ENCODE measurements around the gene CYP11A1. TPM values are rescaled to one million over a fixed set of nuclear protein-coding genes. Genes with fewer than 3 reads are reported as not detected.

Gene CYP11A1
- total RNA-seq, 1 donor from 2014 or later: not detected

DNA sequence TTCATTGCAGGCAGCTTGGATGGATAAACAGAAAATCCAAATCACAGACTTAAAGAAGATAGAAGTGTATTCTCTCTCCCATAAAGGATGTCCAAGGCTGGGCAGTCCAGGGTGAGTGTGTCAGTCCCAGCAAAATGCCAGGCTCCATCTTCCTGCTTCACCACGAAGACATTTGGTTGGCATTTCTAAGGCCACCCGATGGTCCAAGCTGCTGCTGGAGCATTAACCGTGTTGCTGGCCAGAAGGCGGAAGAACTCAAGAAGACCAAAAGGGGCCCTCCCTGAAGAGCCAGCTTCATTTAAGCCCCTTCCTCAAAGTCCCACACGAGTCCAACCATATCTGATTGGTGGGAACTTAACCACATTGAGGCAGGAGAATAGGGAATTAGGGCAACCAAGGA is 3.0 kb upstream of the CYP11A1 start:
- no peak overlapping the region for H3K4me3 ChIP-seq (ENCODE audit: low read depth, low read length)
- DNase-seq (ENCODE audit: low read depth) (no peak), FAIRE-seq (no peak)
- H3K27me3 ChIP-seq (ENCODE audit: control insufficient read depth, insufficient read depth, low read length): peaks cover 1% of the 10 kb centered on the region
- TF ChIP-seq, protein P1, sequence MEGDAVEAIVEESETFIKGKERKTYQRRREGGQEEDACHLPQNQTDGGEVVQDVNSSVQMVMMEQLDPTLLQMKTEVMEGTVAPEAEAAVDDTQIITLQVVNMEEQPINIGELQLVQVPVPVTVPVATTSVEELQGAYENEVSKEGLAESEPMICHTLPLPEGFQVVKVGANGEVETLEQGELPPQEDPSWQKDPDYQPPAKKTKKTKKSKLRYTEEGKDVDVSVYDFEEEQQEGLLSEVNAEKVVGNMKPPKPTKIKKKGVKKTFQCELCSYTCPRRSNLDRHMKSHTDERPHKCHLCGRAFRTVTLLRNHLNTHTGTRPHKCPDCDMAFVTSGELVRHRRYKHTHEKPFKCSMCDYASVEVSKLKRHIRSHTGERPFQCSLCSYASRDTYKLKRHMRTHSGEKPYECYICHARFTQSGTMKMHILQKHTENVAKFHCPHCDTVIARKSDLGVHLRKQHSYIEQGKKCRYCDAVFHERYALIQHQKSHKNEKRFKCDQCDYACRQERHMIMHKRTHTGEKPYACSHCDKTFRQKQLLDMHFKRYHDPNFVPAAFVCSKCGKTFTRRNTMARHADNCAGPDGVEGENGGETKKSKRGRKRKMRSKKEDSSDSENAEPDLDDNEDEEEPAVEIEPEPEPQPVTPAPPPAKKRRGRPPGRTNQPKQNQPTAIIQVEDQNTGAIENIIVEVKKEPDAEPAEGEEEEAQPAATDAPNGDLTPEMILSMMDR (IDR thresholded peaks at IDR 0.05; ENCODE audit: insufficient read depth, low read length, severe bottlenecking): no peak
- H3K36me3 ChIP-seq (ENCODE audit: control insufficient read depth, insufficient read depth, low read length): no peaks in the 10 kb centered on the region

DNA sequence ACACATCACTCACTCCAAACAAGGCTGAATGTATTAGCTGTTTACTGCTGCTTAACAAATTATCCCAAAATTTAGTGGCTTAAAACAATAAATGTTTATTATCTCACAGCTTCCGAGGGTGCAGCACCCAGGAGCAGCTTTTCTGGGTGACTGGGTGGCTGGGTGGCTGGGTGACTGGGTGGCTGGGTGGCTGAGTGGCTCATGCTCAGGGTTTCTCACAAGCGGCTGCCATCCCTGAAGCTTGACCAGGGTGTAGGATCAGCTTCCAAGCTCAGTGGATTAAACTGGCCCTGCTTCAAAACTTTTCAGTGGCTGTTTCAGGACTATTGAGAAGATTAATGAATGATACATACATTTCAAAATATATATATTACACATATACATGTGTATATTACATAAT is 2.3 kb upstream of the CYP11A1 start:
- H3K27me3 ChIP-seq (ENCODE audit: control insufficient read depth, insufficient read depth, low read length): peaks cover 1% of the 10 kb centered on the region
- no peak for DNase-seq (ENCODE audit: low read depth)
- no peak overlapping the region for H3K4me3 ChIP-seq (ENCODE audit: low read depth, low read length)
- TF ChIP-seq, protein P1 (IDR thresholded peaks at IDR 0.05; ENCODE audit: insufficient read depth, low read length, severe bottlenecking): no peak
- no peak for FAIRE-seq
- no peaks in the 10 kb centered on the region for H3K36me3 ChIP-seq (ENCODE audit: control insufficient read depth, insufficient read depth, low read length)

DNA sequence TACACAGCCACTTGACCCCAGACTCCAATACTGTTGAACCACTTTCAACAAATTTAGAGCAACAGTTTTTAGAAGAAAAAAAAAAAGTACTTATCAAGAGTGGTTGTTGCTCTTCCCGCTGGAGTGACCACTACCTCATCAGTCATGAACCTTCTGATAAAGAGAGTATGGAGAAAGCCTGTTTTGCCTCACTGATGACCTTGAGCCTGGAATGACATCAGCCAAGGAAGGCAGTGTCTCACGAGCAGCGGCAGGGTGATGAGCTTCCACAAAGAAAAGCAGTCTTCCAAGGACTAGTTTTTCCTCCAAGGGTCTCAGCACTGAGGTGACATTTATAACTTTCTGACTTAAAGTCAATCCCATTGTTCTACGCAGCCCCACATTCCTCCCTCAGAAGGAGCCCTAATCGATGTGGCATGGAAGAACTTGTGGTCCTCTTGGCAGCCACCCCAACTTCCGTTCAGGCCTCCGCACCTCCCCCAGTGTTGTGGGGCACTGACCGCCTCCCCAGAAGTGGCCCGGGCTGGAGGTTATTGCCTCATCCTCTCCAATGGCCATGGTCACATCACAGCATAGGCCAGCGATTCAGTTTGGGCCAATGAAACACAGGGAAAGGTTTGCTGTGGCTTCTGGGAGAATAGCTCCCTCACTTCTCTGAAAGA is 1.8 kb upstream of the CYP11A1 start:
- peaks cover 1% of the 10 kb centered on the region for H3K27me3 ChIP-seq (ENCODE audit: control insufficient read depth, insufficient read depth, low read length)
- no peak for DNase-seq (ENCODE audit: low read depth)
- H3K4me3 ChIP-seq (ENCODE audit: low read depth, low read length): no peak overlapping the region
- H3K36me3 ChIP-seq (ENCODE audit: control insufficient read depth, insufficient read depth, low read length): no peaks in the 10 kb centered on the region
- no peak for FAIRE-seq
- TF ChIP-seq, protein P1 (IDR thresholded peaks at IDR 0.05; ENCODE audit: insufficient read depth, low read length, severe bottlenecking): no peak

DNA sequence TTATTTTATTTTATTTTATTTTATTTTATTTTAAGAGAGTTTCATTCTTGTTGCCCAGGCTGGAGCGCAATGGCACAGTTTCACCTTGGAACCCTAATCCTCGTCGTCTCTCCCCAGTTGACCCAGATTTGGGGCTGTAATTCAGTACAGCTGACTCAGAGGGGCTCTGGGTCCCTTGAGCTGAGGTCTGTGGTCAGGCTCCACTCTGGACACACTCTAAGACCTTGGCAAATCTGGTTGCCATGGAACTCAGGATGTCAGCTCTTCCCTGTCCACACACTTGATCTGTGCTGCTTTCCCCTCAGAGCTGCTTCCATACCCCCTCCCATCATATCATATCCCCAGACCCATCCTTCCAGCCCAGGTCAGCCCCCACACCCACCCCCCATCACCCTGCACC is 675 bp upstream of the CYP11A1 start:
- TF ChIP-seq, protein P1 (IDR thresholded peaks at IDR 0.05; ENCODE audit: insufficient read depth, low read length, severe bottlenecking): no peak
- Histone ChIP-seq H3K36me3 (ENCODE audit: control insufficient read depth, insufficient read depth, low read length) (no peaks in the 10 kb centered on the region), H3K27me3 (ENCODE audit: control insufficient read depth, insufficient read depth, low read length) (peaks cover 1% of the 10 kb centered on the region), H3K4me3 (ENCODE audit: low read depth, low read length) (no peak overlapping the region)
- FAIRE-seq: no peak
- DNase-seq (ENCODE audit: low read depth): no peak

DNA sequence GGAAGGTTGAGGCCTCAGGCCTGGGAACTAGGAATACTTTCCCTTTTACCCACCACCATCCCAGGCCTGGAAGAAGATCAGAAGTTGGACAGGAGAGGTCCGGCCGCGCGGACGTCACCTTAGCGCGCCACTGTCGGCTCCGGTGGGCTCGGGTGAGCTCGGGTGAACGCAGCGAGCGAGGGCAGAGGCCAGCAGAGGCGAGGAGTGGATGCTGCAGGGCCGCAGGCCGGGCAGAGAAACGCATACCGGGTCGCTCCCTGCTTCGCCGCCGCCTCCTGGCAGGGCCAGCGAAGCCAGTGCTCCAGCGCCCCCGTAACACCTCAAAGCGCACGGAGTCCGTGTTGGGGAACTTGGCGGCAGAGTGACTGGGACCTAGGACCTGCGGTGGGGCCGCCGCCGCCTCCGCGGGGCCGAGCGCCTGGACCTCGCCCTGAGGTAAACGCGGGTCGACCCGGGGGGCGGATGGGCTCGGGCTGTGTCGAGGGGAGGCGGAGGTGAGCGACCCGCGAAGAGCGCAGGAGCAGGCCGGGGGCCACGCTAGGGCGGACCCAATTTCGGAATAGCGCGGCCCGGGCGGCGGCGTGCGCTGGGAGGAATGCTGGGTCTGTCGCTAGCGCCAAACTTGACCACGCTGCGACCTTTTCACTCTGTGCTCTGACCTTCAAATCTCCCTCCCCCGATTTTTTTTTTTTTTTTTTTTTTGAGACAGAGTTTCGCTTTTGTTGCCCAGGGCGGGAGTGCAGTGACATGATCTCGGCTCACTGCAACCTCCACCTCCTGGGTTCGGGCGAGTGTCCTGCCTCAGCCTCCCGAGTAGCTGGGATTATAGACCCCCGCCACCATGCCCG is 1.6 kb downstream of the CYP11A1 start:
- TF ChIP-seq, protein P1 (IDR thresholded peaks at IDR 0.05; ENCODE audit: insufficient read depth, low read length, severe bottlenecking): no peak
- H3K27me3 ChIP-seq (ENCODE audit: control insufficient read depth, insufficient read depth, low read length): peaks cover 1% of the 10 kb centered on the region
- no peak for FAIRE-seq
- peak; percentile 13 for DNase-seq (ENCODE audit: low read depth)
- peak overlapping the region; percentile 47 for H3K4me3 ChIP-seq (ENCODE audit: low read depth, low read length)
- no peaks in the 10 kb centered on the region for H3K36me3 ChIP-seq (ENCODE audit: control insufficient read depth, insufficient read depth, low read length)
